HG03558 (cell line): ENCODE measurements around the gene KCNN1.
"Not testable (repeated sequence)": the region's sequence is repeated elsewhere in the genome, so short reads cannot be mapped to it uniquely, and the experiment has no call there.

ENCODE experiments used
- ATAC-seq: cut with Tn5 transposase; IDR thresholded peaks from one replicate; pipeline ENCODE4 v1.9.1; 2021; ENCODE audit warnings: moderate number of reproducible peaks; ENCODE audit not compliant: unreplicated experiment; ENCODE audit errors: extremely low read depth

Gene KCNN1

DNA sequence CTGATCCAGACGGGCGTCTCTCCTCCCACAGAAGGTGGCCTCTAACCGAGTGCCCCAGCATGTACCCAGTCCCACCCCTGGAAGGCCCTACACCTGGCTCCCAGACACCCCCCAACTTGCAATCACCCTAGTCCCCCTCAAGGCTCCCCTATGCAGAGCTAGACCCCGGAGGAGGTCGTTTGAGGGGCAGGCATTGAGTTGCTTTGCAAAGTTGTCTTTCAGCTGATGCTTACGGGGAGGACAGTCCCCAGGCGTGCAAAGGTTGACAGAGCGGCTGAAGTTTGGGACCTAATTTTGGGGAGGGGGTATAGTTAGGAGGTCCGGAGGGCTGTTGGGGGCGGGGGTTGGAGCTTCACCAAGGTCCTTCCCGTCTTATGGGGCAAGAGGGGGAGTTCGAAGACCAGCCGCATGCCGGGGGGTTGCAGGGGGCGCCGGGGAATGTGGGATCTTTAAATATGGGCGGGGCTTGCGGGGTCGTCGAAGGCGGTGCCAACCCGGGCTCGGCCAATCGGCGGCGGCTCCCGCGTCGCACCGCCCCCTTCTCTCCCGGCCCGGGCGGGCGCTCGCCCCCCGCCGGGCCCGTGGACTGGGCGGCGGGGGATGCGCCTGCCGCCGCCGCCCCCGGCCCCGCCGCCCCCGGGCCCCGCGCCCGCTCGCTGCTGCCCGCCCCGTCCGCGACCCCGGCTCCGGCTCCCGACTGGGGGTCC lies at the start of gene KCNN1:
TSS of gene KCNN1 (plus strand) at position 558 of the 707 bp plus-strand sequence. CDS start 6,782 bp downstream, outside the sequence.
- no peak for ATAC-seq

DNA sequence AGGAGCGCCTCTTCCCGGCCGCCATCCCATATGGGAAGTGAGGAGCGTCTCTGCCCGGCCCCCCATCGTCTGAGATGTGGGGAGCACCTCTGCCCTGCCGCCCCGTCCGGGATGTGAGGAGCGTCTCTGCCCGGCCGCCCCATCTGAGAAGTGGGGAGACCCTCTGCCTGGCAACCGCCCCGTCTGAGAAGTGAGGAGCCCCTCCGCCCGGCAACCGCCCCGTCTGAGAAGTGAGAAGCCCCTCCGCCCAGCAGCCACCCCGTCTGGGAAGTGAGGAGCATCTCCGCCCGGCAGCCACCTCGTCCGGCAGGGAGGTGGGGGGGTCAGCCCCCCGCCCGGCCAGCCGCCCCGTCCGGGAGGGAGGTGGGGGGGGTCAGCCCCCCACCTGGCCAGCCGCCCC lies 48.8 kb upstream of the KCNN1 start:
- not testable (repeated sequence) for ATAC-seq

DNA sequence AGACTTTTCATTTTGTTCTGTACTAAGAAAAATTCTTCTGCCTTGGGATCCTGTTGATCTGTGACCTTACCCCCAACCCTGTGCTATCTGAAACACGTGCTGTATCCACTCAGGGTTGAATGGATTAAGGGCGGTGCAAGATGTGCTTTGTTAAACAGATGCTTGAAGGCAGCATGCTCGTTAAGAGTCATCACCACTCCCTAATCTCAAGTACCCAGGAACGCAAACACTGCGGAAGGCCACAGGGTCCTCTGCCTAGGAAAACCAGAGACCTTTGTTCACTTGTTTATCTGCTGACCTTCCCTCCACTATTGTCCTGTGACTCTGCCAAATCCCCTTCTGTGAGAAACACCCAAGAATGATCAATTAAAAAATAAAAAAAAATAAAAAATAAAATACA lies 47.8 kb upstream of the KCNN1 start:
- ATAC-seq, result not testable (repeated sequence)

DNA sequence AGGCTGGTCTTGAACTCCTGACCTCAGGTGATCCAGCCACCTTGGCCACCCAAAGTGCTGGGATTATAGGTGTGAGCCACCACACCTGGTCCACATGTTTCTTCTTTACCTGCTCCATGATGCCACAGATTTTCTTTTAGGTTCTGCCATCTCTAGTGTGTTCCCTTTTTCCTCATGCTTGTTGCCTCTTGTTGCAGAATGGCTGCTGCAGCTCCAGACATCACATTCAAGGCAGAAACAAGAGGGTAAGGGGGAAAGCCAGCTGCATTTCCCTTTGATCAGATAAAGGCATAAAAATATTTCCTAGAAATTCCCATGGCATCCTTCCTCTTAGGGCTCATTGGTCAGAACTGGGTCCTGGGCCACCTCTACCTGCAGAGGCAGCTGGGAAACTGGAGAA lies 46.4 kb upstream of the KCNN1 start:
- no peak for ATAC-seq

DNA sequence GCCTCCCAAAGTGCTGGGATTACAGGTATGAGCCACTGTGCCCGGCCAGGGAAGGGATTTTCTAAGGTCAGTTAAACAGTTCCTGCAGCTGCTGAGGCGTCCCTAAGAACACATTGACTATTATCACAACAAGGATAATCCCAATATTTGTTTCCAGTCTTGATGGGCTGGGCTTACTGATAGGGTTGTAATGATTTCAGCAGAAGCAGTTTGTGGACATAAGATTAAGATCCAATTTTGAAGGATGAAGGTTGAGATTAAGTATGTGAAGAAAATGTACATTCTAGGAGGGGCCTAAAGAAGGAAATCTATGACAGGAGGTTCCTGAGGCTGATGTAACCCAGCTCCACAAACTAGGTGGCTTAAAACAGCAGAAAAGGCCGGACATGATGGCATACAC lies 44.8 kb upstream of the KCNN1 start:
- no peak for ATAC-seq

DNA sequence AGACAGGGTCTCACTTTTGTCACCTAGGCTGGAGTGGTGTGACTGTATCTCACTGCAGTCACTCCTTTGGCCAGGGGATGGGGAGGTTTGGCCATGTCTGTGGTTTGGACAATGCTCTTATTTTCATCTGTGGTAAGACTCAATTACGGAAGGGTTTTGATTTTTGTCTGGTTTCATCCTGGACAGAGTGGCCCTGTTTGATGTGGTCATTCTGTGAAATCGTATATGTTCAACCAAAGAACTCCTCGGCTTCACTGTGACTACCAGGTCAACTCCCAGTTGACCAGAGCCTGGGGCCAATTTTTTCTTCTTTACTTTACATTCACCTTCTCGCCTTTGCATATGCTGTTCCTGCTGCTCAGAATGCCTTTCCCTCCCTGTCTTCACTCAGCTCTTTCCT lies 40.9 kb upstream of the KCNN1 start:
- no peak for ATAC-seq

DNA sequence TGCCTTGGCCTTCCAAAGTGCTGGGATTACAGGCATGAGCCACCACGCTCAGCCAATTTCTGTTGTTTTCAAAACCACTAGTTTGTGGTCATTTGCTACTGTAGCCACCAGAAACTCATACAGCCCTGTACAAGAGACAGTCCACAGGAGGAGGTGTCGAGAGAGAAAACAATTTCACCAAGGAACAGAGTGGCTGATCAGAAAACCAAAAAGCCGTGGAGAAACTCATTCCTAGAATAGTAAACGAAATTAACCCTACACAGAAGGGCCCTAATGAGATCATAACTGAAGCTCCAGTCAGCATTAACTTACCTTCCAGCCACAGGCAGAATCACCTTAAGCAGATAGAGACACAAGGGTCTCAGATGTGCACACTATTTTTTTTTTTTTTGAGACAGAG lies 37.9 kb upstream of the KCNN1 start:
- ATAC-seq, result peak; percentile 42

DNA sequence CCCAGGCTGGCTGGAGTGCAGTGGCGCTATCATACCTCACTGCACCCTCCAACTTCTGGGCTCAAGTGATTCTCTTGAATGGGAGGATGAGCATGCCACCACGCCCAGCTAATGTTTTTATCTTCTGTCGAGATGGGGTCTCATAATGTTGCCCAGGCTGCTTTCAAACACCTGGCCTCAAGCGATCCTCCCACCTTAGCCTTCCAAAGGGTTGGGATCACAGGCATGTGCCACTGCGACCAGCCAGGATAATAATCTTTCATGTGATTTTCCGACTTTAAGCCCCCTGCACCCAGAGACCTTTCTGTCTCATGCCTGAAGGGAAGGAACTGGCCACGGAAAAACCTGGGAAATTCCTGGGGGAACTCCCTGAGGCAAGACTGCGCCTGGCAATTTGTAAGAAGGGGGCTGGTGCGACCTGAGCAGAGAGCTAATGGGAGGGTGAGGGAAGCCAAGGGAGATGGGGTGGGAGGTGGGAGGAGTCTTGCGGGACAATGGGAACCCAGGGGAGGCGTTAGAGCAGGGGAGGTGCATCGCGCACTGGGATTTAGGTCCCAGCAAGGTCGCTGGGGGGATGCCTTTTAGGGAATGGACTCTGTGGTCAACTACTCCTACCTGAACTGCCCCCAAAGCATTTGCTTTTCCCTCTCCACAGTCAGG lies 35.2 kb upstream of the KCNN1 start:
- no peak for ATAC-seq

DNA sequence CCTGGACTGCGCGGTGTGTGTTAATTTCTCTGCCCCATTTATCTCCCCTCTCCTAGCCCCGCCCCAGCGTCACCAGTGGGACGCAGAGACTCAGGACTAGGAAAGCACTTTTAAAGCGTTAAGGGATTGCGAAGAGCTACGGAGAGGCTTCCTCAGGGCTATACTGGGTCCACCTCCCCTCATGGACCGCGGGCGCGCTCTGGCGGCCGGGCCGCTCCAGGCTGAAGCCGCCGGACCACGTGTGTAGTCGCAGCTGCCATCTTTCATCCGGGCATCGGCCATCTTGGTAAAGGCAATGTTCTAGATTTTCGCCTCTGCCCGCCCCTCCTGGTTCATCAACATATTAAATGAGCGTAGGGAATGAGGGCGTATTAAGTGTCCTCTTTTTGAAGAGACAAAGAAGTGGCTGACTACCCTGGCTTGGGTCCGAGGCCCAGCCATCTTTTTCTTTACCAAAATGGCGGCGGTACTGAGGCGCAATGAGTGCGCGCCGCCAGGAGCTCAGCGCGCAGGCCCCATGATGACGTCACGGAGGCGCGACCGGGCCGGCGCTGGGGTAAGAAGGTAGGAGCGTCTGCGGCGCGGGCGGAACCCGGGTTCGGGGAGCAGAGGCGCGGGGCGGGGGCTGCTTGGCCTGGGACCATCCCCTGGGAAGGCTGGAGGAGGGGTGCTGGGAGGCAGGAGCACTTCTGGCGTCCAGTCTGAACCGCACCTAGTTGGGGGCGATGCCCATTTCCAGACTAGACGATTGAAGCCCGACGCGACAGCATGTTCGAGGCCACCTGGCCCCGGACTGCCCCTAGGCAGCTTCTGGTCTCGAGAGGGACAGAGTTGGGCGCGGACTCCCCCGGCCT lies 34.2 kb upstream of the KCNN1 start, which contains the start of gene CCDC124:
TSS of gene CCDC124 (plus strand) at position 531 of the 854 bp plus-strand sequence. CDS start 3,406 bp downstream, outside the sequence.
- ATAC-seq, result peak; percentile 43

DNA sequence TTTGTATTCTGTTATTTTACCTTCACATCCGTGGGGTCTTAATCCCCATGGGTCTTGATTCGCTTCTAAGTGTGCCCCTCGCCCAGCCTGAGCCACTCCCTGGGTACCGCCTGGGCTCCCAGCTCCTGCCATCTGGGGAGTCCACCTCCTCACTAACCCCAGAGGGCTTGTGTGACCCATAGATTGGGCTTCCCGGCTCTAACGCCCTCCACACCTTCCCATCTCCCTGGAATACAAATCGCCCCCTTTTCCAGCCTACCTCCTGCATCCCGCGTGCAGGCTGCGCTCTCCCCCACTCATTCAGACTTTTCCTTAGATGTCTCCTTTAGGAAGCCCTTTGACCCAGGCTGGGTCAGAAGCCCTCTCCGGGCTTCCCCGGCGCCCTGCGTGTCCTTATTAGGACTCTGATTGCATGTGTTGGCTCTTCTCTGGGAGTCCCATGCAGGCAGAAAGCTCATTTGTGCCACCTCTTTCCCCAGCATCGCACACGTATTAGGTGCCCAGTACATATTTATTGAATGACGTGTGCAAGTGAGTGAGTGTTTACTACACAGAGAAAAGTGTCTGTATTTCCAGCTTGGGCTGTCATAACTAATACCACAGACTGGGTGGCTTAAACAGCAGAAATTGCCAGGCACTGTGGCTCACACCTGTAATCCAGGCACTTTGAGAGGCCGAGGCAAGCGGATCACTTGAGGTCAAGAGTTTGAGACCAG lies 33.3 kb upstream of the KCNN1 start:
- ATAC-seq, result no peak

DNA sequence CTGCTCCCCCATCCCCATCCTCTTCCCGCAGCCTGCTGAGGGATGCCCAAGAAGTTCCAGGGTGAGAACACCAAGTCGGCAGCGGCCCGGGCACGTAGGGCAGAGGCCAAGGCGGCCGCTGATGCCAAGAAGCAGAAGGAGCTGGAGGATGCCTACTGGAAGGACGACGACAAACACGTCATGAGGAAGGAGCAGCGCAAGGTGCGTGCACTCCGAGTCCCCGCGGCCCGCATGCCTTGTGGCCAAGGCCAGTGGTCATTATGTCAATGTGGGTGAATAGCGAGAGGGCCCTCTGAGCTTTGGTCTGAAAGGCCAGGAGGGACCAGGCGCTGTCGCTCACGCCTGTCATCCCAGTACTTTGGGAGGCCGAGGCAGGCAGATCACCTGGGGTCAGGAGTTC lies 30.5 kb upstream of the KCNN1 start:
- ATAC-seq, result no peak

DNA sequence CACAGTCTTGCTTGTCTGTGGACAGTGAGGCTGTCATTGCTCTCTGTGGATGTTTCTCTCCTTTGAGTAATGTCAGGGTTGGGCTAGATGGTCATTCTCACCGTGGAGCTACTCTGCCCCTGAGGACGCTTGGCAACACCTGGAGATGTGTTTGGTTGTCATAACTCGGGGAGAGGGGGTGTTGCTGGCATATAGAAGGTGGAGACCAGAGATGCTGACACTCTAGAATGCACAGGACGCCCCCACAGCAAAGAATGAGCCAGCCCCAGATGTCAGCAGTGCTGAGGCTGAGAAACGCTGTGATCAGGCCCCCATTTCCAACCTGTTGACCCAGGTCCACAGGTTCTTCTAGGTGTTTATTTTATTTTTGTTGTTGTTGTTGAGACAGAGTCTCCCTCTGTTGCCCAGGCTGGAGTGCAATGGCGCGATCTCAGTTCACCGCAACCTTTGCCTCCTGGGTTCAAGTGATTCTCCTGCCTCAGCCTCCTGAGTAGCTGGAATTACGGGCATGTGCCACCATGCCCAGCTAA lies 29.5 kb upstream of the KCNN1 start:
- ATAC-seq, result no peak

DNA sequence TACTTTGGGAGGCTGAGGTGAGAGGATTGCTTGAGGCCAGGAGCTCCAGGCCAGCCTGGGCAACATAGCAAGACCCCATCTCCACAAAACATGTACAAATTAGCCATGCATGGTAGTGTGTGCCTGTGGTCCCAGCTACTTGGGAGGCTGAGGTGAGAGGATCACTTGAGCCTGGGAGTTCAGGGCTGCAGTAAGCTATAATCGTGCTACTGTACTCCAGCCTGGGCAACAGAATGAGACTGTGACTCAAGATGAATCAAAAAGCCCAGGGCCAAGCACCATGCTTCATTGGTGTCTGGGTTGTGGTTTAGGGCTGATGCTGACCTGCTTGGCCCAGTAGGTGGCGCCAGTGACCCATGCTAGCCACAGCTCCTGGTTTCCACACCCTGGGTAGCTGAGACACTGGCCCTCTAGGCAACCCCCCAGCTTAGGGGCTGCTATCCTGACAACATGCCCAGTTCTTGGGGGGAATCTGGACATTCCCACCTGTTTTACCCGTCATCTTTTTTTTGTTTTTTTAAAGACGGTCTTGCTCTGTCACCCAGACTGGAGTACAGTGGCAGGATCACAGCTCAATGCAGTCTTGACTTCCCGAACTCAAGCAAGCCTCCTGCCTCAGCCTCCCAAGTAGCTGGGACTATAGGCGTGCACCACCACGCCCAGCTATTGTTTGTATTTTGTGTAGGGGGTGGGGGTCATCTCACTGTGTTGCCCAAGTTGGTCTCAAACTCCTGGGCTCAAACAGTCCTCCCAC lies 28.6 kb upstream of the KCNN1 start:
- no peak for ATAC-seq

DNA sequence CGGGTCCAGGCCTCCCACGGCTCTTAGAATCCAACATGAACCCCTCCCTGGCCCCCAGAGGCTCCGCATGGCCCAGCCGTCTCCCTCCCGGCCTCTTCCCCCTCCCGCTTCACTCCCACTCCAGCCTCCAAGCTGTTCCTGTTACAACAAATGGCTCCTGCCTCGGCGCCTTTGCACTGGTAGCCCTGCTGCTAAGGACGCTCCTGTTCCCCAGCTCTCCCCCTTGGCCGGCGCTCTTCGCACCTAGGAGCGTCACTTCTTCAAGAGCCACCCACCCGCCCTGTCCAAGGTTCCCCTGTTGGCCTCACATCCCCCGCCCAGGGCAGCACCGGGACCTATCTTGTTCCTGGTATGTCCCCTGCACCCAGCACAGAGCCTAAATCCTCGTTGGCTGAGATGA lies 24.7 kb upstream of the KCNN1 start:
- ATAC-seq, result no peak

DNA sequence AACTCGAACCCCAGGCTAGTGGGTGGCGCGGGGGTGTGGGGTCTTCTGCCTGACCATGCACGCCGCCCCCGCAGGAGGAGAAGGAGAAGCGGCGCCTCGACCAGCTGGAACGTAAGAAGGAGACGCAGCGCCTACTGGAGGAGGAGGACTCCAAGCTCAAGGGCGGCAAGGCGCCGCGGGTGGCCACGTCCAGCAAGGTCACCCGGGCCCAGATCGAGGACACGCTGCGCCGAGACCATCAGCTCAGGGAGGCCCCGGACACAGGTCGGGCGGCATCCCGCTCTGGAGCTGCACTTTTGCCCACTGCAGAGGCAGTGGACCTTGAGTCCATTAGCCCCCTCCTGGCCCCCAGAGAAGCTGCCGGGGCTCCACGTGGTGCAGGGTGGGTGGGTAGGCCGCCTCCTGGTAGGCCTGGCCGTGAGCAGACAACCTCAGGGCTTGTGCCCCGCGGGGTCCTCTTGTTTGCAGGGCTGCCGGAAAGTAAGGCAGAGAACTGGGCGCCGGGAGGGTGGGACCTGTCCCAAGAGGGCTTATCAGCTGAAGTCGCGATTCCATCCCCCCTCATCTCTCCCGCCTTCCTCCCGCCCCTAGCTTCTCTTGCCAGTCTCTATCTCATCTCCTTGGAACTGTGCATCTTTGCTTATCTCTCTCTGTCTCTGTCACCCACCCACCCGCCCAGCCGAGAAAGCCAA lies 24.2 kb upstream of the KCNN1 start:
- ATAC-seq, result no peak

DNA sequence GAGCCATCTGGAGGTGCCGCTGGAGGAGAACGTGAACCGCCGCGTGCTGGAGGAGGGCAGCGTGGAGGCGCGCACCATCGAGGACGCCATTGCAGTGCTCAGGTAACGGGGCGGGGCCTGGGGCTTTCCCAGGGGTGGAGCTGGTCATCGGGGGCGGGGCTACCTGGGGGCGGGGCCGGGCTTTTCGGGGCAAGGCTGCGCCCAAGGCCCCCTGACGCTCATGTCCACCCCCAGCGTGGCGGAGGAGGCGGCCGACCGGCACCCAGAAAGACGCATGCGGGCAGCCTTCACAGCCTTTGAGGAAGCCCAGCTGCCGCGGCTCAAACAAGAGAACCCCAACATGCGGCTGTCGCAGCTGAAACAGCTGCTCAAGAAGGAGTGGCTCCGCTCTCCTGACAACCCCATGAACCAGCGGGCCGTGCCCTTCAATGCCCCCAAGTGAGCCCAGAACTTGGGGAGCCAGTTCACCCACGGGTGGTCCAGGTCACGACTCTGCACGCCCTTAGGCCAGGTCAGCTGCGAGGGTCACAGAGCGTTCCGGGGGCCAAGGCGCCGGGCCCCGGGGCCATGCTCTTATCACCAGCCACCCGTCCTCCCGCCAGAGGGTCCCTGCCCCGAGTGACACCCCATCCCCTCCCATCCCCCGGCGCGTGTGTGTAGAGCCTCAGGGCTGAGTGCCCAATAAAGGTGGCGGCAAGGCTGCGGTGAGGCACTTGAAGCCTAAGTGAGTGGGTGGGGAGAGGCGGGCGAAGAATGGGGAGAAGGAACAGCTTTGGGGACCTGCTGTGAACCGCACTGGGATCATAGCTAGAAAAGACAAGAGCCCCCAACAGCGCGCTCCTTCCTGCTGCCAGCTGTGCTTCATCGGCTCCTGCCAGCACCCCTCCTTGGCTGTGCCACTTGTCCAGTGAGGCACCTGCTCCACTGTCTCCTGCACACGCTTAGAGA lies 23.4 kb upstream of the KCNN1 start:
- no peak for ATAC-seq

DNA sequence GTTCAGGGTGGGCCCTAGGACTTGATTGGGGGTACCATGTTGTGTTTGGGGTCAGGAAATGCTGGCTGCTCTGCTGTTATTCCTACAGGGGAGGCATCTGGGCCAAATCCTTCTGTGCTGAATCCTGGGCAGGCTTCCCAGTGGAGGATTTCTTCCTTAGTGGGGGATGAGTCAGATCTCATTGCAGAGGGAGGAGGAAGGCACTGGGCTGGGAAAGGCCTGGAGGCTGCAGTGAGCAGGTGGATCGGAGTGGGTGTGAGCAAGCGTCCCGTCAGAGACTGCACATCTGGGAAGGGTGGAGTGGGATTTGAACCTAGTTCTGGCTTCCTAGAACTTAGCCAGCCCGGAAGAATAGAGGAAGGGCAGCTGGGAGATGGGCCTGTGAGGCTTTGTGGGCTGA lies 22.6 kb upstream of the KCNN1 start:
- ATAC-seq, result no peak
